H1 (cell line): ENCODE data around the gene CDCA4. TPM values are rescaled to one million over a fixed set of nuclear protein-coding genes. Genes with fewer than 3 reads are reported as not detected.

ENCODE experiments used
- CTCF ChIA-PET: fragments of 300-600 bp; sonication (Branson Sonifier 250); formaldehyde crosslinking; loops from one replicate; lab custom pipeline; 2021; ENCODE audit not compliant: partially characterized antibody; lab: Charles Lee
- POLR2A ChIA-PET: fragments of 300-600 bp; sonication (Branson Sonifier 250); formaldehyde crosslinking; loops from one replicate; lab custom pipeline; 2021; ENCODE audit warnings: inconsistent platforms; ENCODE audit not compliant: partially characterized antibody; lab: Charles Lee
- DNase-seq, 2 experiments: peaks; one replicate each; pipeline versions ENCODE4 v3.0.0 to v3.0.0-alpha.2; 2010 to 2022; ENCODE audit warnings: low spot score in 2 of 2, low read depth in 1 of 2, mixed read lengths in 1 of 2
- FAIRE-seq: peaks from 2 replicates; lab custom pipeline; 2011; peaks lifted over from hg19 to GRCh38; lab: Jason Lieb, UNC
- H2AFZ ChIP-seq: 2 replicates; pipeline ENCODE4 v1.8.1; 2012; ENCODE audit warnings: low read length, inconsistent platforms
- H2AK5ac ChIP-seq: 2 replicates; pipeline ENCODE4 v1.6.1; 2013; ENCODE audit warnings: low read depth, low read length
- H2BK120ac ChIP-seq: replicated peaks from 2 replicates; pipeline ENCODE3; 2013; ENCODE audit warnings: low read depth, low read length, inconsistent platforms
- H2BK12ac ChIP-seq: 2 replicates; pipeline ENCODE4 v1.6.1; 2013; ENCODE audit warnings: low read depth, low read length
- H2BK15ac ChIP-seq: 2 replicates; pipeline ENCODE4 v1.6.1; 2013; ENCODE audit warnings: low read length
- H2BK20ac ChIP-seq: 2 replicates; pipeline ENCODE4 v1.6.1; 2013; ENCODE audit warnings: low read length
- H2BK5ac ChIP-seq: 2 replicates; pipeline ENCODE4 v1.6.1; 2013; ENCODE audit warnings: low read depth, low read length
- H3K14ac ChIP-seq: 2 replicates; pipeline ENCODE4 v1.6.1; 2013; ENCODE audit warnings: inconsistent platforms; ENCODE audit not compliant: insufficient read length
- H3K18ac ChIP-seq: 2 replicates; pipeline ENCODE4 v1.6.1; 2013; ENCODE audit warnings: low read length; ENCODE audit errors: extremely low read depth
- H3K23ac ChIP-seq: 2 replicates; pipeline ENCODE4 v1.6.1; 2013; ENCODE audit warnings: inconsistent platforms; ENCODE audit not compliant: insufficient read length
- H3K23me2 ChIP-seq: 2 replicates; pipeline ENCODE4 v1.6.1; 2013; ENCODE audit warnings: low read depth, low read length
- H3K27ac ChIP-seq: 2 replicates; pipeline ENCODE4 v1.6.1; 2011; ENCODE audit warnings: low read depth, low read length, inconsistent platforms
- H3K27me3 ChIP-seq, 4 experiments: replicated peaks in 1 of 4; 1 replicate in 1 of 4; 2 replicates in 3 of 4; pipeline versions ENCODE4 v1.6.1 to v1.8.1; 2011 to 2013; ENCODE audit warnings: low read length in 3 of 4, mild to moderate bottlenecking in 3 of 4, inconsistent platforms in 2 of 4, mixed read lengths in 2 of 4, moderate library complexity in 1 of 4; ENCODE audit not compliant: control insufficient read depth in 3 of 4, insufficient read depth in 3 of 4; ENCODE audit errors: extremely low read depth in 1 of 4
- H3K36me3 ChIP-seq, 4 experiments: 2 replicates each; pipeline versions ENCODE4 v1.6.1 to v1.8.1; 2011 to 2013; ENCODE audit warnings: mild to moderate bottlenecking in 4 of 4, low read length in 3 of 4, moderate library complexity in 2 of 4, control low read depth in 1 of 4, inconsistent platforms in 1 of 4; ENCODE audit not compliant: insufficient read depth in 4 of 4, control insufficient read depth in 2 of 4
- H3K4ac ChIP-seq: replicated peaks from 2 replicates; pipeline ENCODE3; 2013; ENCODE audit warnings: low read length, low read depth, mixed read lengths, inconsistent platforms; ENCODE audit not compliant: insufficient read length
- H3K4me1 ChIP-seq, 4 experiments: replicated peaks in 1 of 4; 1 replicate in 1 of 4; 2 replicates in 3 of 4; pipeline versions ENCODE4 v1.6.1 to v1.8.1; 2011 to 2013; ENCODE audit warnings: low read length in 3 of 4, inconsistent platforms in 2 of 4, mixed read lengths in 1 of 4; ENCODE audit not compliant: insufficient read depth in 4 of 4, control insufficient read depth in 3 of 4
- H3K4me2 ChIP-seq, 2 experiments: 2 replicates each; pipeline versions ENCODE4 v1.6.1 to v1.8.1; 2011 to 2013; ENCODE audit warnings: low read depth in 2 of 2, low read length in 2 of 2, control low read depth in 1 of 2, inconsistent platforms in 1 of 2, mild to moderate bottlenecking in 1 of 2; ENCODE audit not compliant: insufficient read depth in 1 of 2
- H3K4me3 ChIP-seq, 4 experiments: fragments of 200-600, 300-600 bp in 1 of 4; sonication (generic), shearing (Covaris generic), sonication (Bioruptor Twin) in 1 of 4; 2 replicates each; pipeline versions ENCODE4 v1.5.1 to v1.8.1; 2011 to 2016; ENCODE audit warnings: low read length in 4 of 4, low read depth in 3 of 4, control low read depth in 2 of 4, inconsistent platforms in 2 of 4, mild to moderate bottlenecking in 2 of 4, mixed read lengths in 1 of 4, moderate library complexity in 1 of 4; ENCODE audit not compliant: insufficient read depth in 2 of 4; ENCODE audit errors: extremely low read depth in 1 of 4
- H3K56ac ChIP-seq: replicated peaks from 2 replicates; pipeline ENCODE3; 2013; ENCODE audit warnings: low read depth, mild to moderate bottlenecking, mixed read lengths, low read length, inconsistent platforms; ENCODE audit not compliant: insufficient read length
- H3K79me1 ChIP-seq: 2 replicates; pipeline ENCODE4 v1.6.1; 2013; ENCODE audit warnings: low read depth, low read length, control low read depth
- H3K79me2 ChIP-seq, 2 experiments: 2 replicates each; pipeline versions ENCODE4 v1.6.1 to v1.8.1; 2012 to 2013; ENCODE audit warnings: low read length in 2 of 2, mild to moderate bottlenecking in 2 of 2, inconsistent platforms in 1 of 2; ENCODE audit not compliant: insufficient read depth in 2 of 2, control insufficient read depth in 1 of 2
- H3K9ac ChIP-seq, 4 experiments: replicated peaks in 1 of 4; 1 replicate in 1 of 4; 2 replicates in 3 of 4; pipeline versions ENCODE4 v1.6.1 to v1.8.1; 2011 to 2013; ENCODE audit warnings: low read depth in 3 of 4, low read length in 3 of 4, control low read depth in 2 of 4, mild to moderate bottlenecking in 2 of 4, moderate library complexity in 2 of 4, inconsistent platforms in 1 of 4; ENCODE audit errors: extremely low read depth in 1 of 4
- H3K9me3 ChIP-seq, 2 experiments: 2 replicates each; pipeline versions ENCODE4 v1.6.1 to v1.8.1; 2012 to 2013; ENCODE audit warnings: mild to moderate bottlenecking in 2 of 2, moderate library complexity in 2 of 2, control low read depth in 1 of 2, inconsistent platforms in 1 of 2, low read depth in 1 of 2, low read length in 1 of 2, mixed read lengths in 1 of 2; ENCODE audit not compliant: insufficient read depth in 2 of 2
- H4K20me1 ChIP-seq, 2 experiments: replicated peaks in 1 of 2; 2 replicates each; pipeline versions ENCODE3 to v1.8.1; 2011 to 2013; ENCODE audit warnings: inconsistent platforms in 2 of 2, low read length in 2 of 2, mild to moderate bottlenecking in 1 of 2; ENCODE audit not compliant: insufficient read depth in 2 of 2, control insufficient read depth in 1 of 2
- H4K5ac ChIP-seq: 2 replicates; pipeline ENCODE4 v1.6.1; 2013; ENCODE audit warnings: low read length, low read depth, mixed read lengths, inconsistent platforms; ENCODE audit not compliant: insufficient read length
- H4K8ac ChIP-seq: 2 replicates; pipeline ENCODE4 v1.8.0; 2013; ENCODE audit warnings: mild to moderate bottlenecking, moderate library complexity, low read length, inconsistent platforms; ENCODE audit not compliant: insufficient read depth; ENCODE audit errors: extremely low read depth
- H4K91ac ChIP-seq: replicated peaks from 2 replicates; pipeline ENCODE3; 2013; ENCODE audit warnings: low read length, mixed read lengths, inconsistent platforms; ENCODE audit not compliant: insufficient read length
- KDM5A ChIP-seq: fragments of 200-600 bp; IDR thresholded peaks from 2 replicates; pipeline ENCODE4 v1.7.1; 2012; ENCODE audit warnings: mild to moderate bottlenecking, low read length, inconsistent platforms, mixed read lengths
- NANOG ChIP-seq: IDR thresholded peaks from 2 replicates; pipeline ENCODE4 v1.6.1; 2011; ENCODE audit warnings: low read length, low read depth, mild to moderate bottlenecking, inconsistent platforms; ENCODE audit not compliant: insufficient read depth, poor library complexity, severe bottlenecking
- SP1 ChIP-seq: IDR thresholded peaks from 2 replicates; pipeline ENCODE4 v1.6.1; 2011; ENCODE audit warnings: low read depth, low read length
- SP4 ChIP-seq: IDR thresholded peaks from 2 replicates; pipeline ENCODE4 v1.6.1; 2012; ENCODE audit warnings: low read length, inconsistent platforms
- TAF1 ChIP-seq: IDR thresholded peaks from 2 replicates; pipeline ENCODE4 v1.6.1; 2011; ENCODE audit warnings: mild to moderate bottlenecking, low read depth, low read length
- TAF7 ChIP-seq: optimal IDR thresholded peaks from 2 replicates; pipeline ENCODE3; 2011; ENCODE audit warnings: low read depth, mild to moderate bottlenecking, inconsistent platforms, low read length, moderate library complexity, borderline replicate concordance
- TEAD4 ChIP-seq: IDR thresholded peaks from 2 replicates; pipeline ENCODE4 v1.6.1; 2012; ENCODE audit warnings: low read depth, low read length, inconsistent platforms, mixed read lengths
- WGBS, 2 experiments: shearing (Covaris generic) in 1 of 2; methylation state at CpG; one replicate each; pipeline versions ENCODE4 v1.1.6 to v1.1.7; 2013 to 2015; ENCODE audit warnings: low lambda C conversion rate in 2 of 2, mixed read lengths in 2 of 2, inconsistent platforms in 1 of 2, low coverage in 1 of 2, missing lambda C conversion rate in 1 of 2; ENCODE audit not compliant: insufficient replicate concordance in 2 of 2, insufficient coverage in 1 of 2, insufficient read length in 1 of 2; ENCODE audit errors: extremely low coverage in 1 of 2, missing lambda C conversion rate in 1 of 2; 5-methylcytosine and 5-hydroxymethylcytosine counted together
- polyA plus RNA-seq, 7 experiments: library from polyadenylated mRNA; depleted of rRNA in 3 of 7; stranded (reverse) in 5 of 7; unstranded in 2 of 7; fragments of >200 nt in 5 of 7; fragments of 200-250 nt in 2 of 7; gene quantifications; 1 replicate in 5 of 7; 2 replicates in 1 of 7; 4 replicates in 1 of 7; pipeline versions ENCODE4 v1.2.1 to v1.2.3, GENCODE V29; 2011 to 2013; ENCODE audit warnings: missing spikeins in 2 of 7, mixed read lengths in 2 of 7
- total RNA-seq: library from RNA; stranded (reverse); fragmentation: NEBNext Ultra II Directional; extraction: Animal tissue kit (Norgen Biotek cat#: 25700); gene quantifications from 2 replicates; pipeline ENCODE4 v1.2.1, GENCODE V29; 2021
- TF ChIP-seq, protein P1 (sequence below): IDR thresholded peaks from 2 replicates; pipeline ENCODE4 v1.6.1; 2011; ENCODE audit warnings: low read depth, mild to moderate bottlenecking, low read length; ENCODE audit not compliant: insufficient read depth
- TF ChIP-seq, protein P2 (sequence below), 3 experiments: IDR thresholded peaks; 1 replicate in 2 of 3; 2 replicates in 1 of 3; pipeline versions ENCODE4 v1.5.1 to v1.6.1; 2011; ENCODE audit warnings: low read length in 3 of 3, mild to moderate bottlenecking in 3 of 3, inconsistent platforms in 2 of 3, low read depth in 1 of 3, moderate library complexity in 1 of 3; ENCODE audit not compliant: insufficient read depth in 1 of 3; ENCODE audit errors: control extremely low read depth in 1 of 3

The CDCA4 gene
- total and polyA plus RNA-seq, 2 of the 8 experiments (the other 6 are each of a cell fraction or from before 2014, with no cell fraction given) = 49.9 to 62.4 TPM

- no peak overlapping the region for H3K4ac ChIP-seq
- H3K56ac ChIP-seq = no peak overlapping the region
- H3K9ac ChIP-seq = no peak overlapping the region
- peaks cover 0 to 4% (median under 1%) of the 10 kb centered on the region in 4 experiments; a peak in 3 of 7 replicates for H3K27me3 ChIP-seq
- H3K4me1 ChIP-seq = peaks cover 0 to 4% (median 2%) of the 10 kb centered on the region in 4 experiments; a peak in 4 of 7 replicates
- no peak for FAIRE-seq
- H3K27ac ChIP-seq = no peak overlapping the region
- H3K14ac ChIP-seq = no peak overlapping the region
- no peak overlapping the region for H4K91ac ChIP-seq
- peaks cover 4% of the 10 kb centered on the region; the same call in 1 of the 2 replicates for H3K23me2 ChIP-seq
- H2AFZ ChIP-seq = no peak overlapping the region
- H2BK120ac ChIP-seq = no peak overlapping the region
- no peaks in the 10 kb centered on the region for H3K79me2 ChIP-seq
- no peak overlapping the region for H2BK15ac ChIP-seq
- H3K4me3 ChIP-seq = no peak overlapping the region
- no peaks in the 10 kb centered on the region for H3K79me1 ChIP-seq
- H4K5ac ChIP-seq = no peak overlapping the region
- no peak for DNase-seq
- no peak overlapping the region for H2BK12ac ChIP-seq
- POLR2A ChIA-PET = interaction anchor here (0.6 to 1.8 kb wide), 4 partner anchors 10 to 888 kb away, joined by 4 to 7 read pairs (median 5); partner anchors contain the start of gene CDCA4
- H3K4me2 ChIP-seq = no peak overlapping the region
- H3K18ac ChIP-seq = no peak overlapping the region
- no peak overlapping the region for H4K8ac ChIP-seq
- peaks cover 0 to 3% of the 10 kb centered on the region in 2 experiments; a peak in 1 of 4 replicates for H3K9me3 ChIP-seq
- CTCF ChIA-PET = interaction anchor here (0.6 to 2.8 kb wide), 6 partner anchors 10 to 56 kb away, joined by 3 to 14 read pairs (median 4); no protein-coding TSS in a partner anchor
- H2BK20ac ChIP-seq = no peak overlapping the region
- H2AK5ac ChIP-seq = no peak overlapping the region
- 92% methylated on average over 16 of the region's 16 CpGs; no CpG with 5 or more reads in 1 of the 2 experiments for WGBS, 2 experiments
- H3K36me3 ChIP-seq = peaks cover 0 to 4% (median 0%) of the 10 kb centered on the region in 4 experiments; a peak in 2 of 8 replicates
- H4K20me1 ChIP-seq = peaks cover 3 to 5% of the 10 kb centered on the region in 2 experiments
- H2BK5ac ChIP-seq = no peak overlapping the region
- H3K23ac ChIP-seq = no peak overlapping the region
- TF ChIP-seq, protein P1, sequence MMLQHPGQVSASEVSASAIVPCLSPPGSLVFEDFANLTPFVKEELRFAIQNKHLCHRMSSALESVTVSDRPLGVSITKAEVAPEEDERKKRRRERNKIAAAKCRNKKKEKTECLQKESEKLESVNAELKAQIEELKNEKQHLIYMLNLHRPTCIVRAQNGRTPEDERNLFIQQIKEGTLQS = no peak
- TF ChIP-seq, protein P2, sequence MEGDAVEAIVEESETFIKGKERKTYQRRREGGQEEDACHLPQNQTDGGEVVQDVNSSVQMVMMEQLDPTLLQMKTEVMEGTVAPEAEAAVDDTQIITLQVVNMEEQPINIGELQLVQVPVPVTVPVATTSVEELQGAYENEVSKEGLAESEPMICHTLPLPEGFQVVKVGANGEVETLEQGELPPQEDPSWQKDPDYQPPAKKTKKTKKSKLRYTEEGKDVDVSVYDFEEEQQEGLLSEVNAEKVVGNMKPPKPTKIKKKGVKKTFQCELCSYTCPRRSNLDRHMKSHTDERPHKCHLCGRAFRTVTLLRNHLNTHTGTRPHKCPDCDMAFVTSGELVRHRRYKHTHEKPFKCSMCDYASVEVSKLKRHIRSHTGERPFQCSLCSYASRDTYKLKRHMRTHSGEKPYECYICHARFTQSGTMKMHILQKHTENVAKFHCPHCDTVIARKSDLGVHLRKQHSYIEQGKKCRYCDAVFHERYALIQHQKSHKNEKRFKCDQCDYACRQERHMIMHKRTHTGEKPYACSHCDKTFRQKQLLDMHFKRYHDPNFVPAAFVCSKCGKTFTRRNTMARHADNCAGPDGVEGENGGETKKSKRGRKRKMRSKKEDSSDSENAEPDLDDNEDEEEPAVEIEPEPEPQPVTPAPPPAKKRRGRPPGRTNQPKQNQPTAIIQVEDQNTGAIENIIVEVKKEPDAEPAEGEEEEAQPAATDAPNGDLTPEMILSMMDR (IDR thresholded peaks at IDR 0.05; ENCODE audit: control extremely low read depth in 1 of 3, insufficient read depth in 1 of 3, low read depth in 1 of 3, low read length in 3 of 3) = no peak
- TF ChIP-seq SP4 (no peak), TEAD4 (no peak), NANOG (no peak), KDM5A (no peak), TAF7 (no peak), SP1 (no peak), TAF1 (no peak)
Measured at GRCh38 chr14:104989236-104989950, 31.5 kb downstream of the CDCA4 start.
